ENCODE measurements around the gene MTCH2.

- TF ChIP-seq POLR2AphosphoS5 (IDR thresholded peaks at IDR 0.05), result no peak
- no peak for TF ChIP-seq POLR2A (IDR thresholded peaks at IDR 0.05)
- no peak for TF ChIP-seq CTCF (IDR thresholded peaks at IDR 0.05)
Observed at GRCh38 chr11:47667135-47667534, 24.8 kb upstream of the MTCH2 start.
